Hippocampal formation (tissue), 2 donors: ENCODE results near the gene PYURF.

Experiments
- DNase-seq, 2 donors: peaks; one replicate each; lab custom pipeline; 2025; lab: John Stamatoyannopoulos, UW

The PYURF gene, protein sequence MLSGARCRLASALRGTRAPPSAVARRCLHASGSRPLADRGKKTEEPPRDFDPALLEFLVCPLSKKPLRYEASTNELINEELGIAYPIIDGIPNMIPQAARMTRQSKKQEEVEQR

DNA sequence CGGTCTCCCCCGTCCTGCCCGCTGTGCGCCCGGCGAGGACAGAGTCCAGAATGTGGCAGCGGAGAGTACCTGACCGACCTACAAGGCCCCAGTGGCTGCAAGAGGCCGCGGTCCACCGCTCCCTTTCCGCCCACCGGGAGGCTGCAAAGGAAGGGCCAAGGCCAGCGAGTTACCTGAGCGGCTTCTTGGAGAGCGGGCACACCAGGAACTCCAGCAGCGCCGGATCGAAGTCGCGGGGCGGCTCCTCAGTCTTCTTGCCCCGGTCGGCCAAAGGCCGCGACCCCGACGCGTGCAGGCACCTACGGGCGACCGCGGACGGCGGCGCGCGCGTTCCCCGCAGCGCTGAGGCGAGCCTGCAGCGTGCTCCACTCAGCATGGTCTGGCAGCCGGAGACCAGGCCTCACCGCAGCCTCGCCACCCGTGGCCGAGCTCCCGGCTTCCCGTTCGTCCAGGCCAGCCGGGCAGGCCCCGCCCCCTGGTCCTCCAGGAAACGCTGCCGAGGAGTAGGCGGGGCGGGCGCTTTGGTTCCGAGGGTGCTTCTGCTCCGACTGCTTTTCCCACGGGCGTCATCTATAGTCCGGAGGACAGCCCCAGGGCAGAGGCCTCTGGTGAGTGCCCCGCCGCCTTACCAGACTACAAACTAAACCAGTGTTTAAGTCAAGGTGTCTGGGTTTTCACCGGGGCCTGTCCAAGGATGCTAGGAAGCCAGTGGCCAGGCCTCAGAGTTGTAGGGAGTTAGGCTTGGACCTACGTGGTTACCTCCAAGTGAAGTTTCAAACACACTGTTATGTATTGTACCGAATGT, at the start of gene PYURF:
Gene PYURF, minus strand, starts transcription at position 452 of the 805 bp plus-strand sequence. Its CDS starts 76 bp downstream, at position 376.
- DNase-seq: peak; percentile 90 to 95

DNA sequence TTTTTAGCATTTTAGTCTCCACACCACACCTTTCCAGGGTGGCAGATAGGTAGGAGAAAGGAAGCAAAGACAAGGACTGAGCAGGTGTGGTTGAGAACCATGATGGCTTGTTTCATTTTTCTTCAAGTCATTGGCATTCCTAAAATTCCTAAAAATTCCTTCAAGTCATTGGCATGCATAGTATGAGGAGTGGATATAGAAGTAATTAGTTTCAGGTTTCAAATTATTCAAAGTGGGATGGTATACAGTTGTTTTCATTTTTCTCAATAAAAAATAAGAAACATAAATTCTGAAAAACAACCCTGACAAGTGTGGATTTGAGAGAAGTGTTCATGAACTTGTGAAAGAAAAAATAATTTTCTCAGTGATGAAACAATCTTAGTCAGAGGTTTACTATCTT, 46.4 kb upstream of the PYURF start:
- no peak for DNase-seq

- no peak for DNase-seq
Observed at GRCh38 chr4:88567591-88567990, 44.0 kb upstream of the PYURF start.

DNA sequence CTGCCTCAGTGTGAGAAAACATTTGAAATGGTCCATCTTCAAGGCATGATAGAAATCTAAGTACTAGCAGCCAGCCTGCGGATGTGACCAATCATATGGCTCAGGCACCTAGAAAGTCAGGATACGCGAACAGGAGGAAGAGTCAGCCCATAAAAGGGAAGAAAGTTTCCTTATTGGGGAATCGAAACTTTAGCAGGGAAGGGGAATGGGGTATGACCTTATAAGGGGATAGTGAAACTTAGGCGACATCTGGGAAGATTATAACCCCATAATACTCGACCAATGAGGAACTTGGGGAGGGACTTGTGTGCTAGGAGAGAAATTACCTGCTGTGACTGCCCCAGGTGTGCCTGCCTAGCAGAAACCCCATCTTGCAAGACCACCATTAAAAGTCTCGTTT, 26.2 kb upstream of the PYURF start:
- DNase-seq: no peak

- peak in 1 of 2 donors; percentile 23 for DNase-seq
Observed at GRCh38 chr4:88539322-88540068, 15.9 kb upstream of the PYURF start.

DNA sequence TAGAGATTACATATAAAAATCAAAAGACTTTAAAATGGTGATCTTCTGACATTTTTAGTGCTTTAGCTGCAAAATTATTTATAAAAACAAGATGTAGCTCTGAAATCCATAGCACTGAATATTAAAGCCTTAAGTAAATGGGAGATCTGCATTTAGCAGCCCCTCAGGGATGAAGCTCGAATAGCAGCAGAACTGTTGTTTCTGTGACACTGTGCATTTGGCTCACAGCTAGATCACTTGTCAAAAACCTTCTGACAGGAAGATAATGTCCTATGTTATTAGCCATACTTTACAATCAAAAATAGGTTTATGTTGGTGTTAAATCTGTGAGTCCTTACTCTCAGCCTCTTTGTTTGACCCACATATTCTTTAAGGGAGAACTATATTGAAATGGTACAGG, 14.1 kb upstream of the PYURF start:
- no peak for DNase-seq

DNA sequence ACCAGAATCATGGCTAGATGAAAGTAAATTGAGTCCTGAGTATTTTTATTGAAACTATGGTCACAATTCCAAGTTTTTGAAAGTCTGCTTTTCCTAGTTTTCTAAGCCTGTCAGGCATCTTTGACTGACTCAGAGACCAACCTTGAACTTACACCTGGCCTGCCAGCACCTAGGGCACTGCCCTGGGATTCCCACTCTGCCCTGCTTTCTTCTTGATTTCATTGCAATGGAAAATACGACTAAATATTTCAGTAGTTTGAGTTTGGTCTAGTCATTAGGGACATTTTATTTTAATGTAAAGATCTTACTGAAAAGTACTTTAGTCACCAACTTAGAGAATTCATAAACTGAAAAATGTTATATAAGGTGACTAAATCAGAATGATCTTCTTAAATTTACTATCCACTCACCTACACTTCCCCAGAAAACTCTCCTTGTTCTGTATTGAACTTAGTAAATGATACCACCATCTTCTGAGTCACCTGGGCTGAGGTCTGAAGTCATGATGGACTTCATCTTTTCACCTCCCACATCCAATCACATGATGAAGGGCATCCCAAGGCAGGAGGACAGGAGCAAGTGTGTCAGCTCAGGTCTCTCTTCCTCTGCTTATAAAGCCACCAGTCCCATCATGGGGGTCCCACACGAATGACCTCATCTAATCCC, 11.6 kb upstream of the PYURF start:
- no peak for DNase-seq

DNA sequence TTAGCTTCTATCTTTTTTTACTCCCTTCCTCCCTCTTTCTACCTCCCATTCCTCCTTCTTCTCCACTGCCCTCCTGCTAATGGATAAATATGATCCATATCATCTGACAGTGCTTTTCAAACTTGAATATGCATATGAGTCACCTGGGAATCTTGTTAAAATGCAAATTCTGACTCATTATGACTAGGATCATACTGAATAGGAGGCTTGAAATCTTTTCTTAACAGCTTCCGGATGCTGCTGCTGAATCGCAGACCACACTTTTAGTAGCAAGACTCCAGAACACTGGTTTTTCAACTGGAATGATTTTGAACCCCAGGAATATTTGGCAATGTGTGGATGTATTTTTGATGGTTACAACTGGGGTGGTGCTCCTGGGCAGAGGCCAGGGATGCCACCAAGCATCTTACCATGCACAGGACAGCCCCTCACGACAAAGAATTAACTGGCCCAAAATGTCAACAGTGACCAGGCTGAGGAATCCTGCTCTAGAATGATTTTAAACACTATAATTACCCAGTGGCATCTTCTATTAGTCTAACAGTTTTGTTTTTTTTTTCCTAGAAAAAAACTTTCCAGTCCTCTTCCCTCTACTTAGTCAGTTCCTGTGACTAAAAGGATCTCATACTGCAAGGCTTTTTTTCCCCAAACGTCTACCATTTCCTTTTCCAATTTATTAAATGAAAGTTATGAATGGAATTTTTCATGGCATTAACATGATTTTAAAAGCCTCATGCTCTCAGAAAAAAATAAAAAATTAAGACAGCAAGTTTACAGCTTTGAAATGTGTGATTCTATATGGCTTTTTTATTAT, 10.6 kb upstream of the PYURF start:
- DNase-seq: no peak

- DNase-seq: no peak
Observed at GRCh38 chr4:88533088-88533790, 9.7 kb upstream of the PYURF start.

DNA sequence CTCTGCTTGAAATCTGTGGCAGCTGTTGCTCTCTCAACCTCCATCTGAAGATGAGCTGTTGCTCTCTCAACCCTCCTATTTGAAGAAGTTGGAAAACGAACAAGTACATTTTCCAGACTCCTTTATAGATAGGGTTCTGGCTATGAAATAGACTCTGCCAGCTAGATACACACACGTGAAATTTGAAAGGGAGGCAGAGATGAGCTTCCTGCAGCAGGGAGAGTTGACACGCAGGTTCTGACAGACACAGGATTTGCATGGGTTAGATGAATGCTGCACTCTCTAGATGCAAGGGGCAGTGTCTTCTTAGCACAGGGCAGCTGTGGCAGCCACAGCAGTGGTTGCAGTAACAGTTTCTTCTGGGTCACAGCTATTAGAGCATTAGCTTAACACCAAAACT, 8.0 kb upstream of the PYURF start:
- no peak for DNase-seq

DNA sequence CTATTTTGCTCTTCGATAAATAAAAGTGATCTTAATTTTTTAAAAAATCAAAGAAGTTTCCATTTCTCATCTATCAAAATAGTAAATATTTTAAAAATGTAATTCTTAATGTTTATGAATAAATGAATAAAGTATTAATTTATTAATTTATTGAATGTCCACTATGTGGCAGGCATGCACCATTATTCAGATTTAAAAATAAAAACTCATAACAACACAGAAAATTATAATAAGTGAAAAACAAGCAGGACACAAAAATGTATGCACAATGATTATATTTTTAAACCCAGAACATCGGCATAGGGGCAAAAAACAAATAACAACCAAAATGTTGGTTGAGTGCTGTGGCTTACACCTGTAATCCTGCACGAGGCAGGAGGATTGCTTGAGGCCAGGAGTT, 5.3 kb upstream of the PYURF start:
- no peak for DNase-seq

- no peak for DNase-seq
Observed at GRCh38 chr4:88527787-88528186, 4.2 kb upstream of the PYURF start.

DNA sequence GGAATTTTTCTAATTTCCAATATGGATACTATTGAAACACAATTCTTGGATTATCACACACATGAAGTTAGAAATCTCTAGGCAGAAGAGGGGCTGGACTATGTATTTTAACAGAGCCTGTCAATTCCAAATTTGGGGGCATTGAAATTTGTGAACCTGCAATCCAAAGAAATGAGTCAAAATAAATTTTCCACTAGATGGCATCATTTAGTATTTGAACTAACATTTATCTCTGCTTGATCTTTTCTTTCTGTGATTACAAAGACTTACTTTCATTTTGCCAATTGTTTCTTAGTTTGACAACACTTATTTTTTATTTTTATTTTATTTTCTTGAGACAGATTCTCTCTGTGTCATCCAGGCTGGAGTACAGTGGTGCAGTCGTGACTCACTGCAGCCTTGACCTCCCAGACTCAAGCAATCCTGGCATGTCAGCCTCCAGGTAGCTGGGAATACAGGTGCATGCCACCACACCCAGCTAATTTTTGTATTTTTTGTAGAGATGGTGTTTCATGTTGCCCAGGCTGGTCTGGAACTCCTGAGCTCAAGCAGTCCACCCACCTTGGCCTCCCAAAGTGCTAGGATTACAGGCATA, 2.7 kb upstream of the PYURF start:
- peak in 1 of 2 donors; percentile 50 for DNase-seq

GRCh38 chr4:88524171-88524570, 595 bp upstream of the PYURF start:
- no peak for DNase-seq

DNA sequence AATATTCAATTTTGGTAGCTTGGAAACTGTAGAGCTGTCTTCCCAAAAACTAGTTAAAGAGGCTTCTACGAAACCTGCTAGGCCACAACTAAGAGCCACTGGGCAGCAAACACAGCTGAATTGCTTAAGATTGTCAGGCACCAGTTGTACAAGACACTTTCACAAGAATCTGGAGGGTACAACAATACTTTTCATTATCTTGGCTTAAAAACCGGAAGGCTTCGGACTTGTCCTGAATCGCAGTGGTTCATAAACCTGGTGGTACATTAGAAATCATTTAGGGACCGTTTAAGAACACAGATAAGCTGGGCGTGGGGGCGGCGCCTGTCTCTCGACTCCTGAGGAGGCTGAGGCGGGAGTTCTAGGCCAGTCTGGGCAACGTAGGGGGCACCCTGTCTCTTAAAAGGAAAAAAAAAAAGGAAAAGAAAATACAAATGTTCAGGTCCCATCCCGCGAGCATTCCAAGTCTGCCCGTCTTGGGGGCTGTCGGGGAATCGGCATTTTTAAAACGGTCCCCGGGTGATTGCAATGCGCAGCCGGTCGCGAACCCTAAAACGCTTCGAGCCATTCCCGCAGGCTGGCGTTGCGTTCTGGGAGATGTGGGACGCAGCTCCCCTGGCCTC, 763 bp downstream of the PYURF start:
- no peak for DNase-seq

DNA sequence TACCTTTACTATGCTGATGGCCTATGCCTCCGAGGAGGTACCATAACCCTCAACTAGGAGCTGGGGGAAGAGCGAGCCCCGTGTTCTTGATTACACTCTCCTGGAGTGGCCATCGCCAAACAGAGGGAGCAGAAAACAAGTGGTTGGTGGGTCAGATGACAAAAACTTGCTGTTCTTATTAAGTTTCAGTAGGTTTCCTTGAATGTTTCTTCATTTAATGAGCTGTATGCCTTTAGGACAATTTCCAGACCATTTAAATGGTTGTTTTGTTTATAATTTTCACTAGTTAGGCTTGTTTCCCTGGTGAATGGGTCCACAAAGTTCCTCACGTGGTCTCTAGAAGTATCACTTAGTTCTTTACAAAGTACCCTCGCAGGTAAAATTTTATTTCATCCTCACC, 4.7 kb downstream of the PYURF start:
- no peak for DNase-seq

GRCh38 chr4:88517825-88518224, 5.8 kb downstream of the PYURF start:
- DNase-seq: no peak

DNA sequence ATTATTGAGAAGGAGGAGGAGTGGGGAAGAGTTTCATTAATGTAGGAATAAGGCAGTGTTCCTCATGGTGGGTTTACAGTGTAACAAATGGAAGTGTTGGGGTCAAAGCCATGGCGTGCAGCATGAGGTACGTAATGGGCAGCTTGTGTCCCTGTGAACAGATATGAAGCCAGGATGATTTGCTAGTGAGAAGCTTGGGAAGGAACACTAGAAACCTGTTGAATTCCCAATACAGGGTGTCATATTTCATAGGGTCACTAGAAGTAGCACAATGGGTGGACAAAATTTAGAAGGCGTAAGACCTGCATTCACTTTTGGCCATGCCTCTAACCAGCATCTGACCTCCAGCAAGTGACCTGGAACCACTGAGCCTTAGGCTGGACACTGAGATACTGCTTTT, 6.8 kb downstream of the PYURF start:
- no peak for DNase-seq

DNA sequence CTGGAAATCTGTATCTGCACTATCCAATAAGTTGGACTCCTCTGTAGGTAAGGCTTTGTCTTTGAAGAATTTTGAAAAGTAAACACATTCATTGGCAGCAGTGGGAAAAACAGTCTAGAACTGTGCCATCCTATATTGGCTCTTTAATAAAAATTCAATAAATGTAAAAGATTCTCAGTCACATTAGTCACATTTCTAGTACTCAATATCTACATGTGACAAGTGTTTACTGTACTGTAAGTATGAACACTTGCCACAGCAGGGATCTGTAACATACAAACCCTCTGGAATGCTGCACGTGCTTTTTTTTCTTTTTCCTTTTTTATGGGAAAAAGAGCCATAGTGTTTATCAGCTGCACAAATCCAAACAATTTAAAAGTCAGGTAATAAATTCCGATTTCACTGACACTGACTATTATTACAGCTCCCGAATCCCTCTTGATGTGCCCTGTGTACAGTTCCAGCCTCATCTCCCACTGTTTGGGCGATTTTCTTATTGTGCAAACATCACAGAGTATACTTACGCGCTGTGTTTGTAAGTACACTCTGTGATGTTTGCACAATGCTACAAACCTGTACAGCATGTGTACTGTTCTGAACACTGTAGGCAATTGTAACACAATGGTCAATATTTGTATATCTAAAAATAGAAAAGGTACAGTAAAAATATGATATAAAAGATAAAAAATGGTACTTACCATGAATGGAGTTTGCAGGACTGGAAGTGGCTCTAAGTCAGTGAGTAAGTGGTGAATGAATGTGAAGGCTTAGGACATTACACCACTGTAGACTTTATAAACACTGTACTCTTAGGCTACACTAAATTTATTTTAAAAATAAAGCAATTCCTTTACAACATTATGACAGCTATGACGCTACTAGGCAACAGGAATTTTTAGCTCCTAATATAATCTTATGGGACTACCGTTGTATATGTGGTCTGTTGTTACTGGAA, 8.7 kb downstream of the PYURF start:
- no peak for DNase-seq
